K562 (cell line): Measurements from ENCODE around the gene COL4A5. TPM values are rescaled to one million over a fixed set of nuclear protein-coding genes. Genes with fewer than 3 reads are reported as not detected.

Experiments used
- ATAC-seq: fragments of 200-7000 bp; cut with Tn5 transposase; 3 replicates; pipeline ENCODE4 v1.9.1; 2020; ENCODE audit warnings: moderate library complexity
- BruUV-seq: library from RNA; stranded (reverse); fragments of 400-500 nt; replicated peaks from 2 replicates; lab custom pipeline; 2021; lab: Mats Ljungman, UMichigan
- CTCF ChIA-PET: fragments of 300-600 bp; formaldehyde crosslinking; extraction: SDS; loops from one replicate; lab custom pipeline; 2021; ENCODE audit warnings: low intra/inter-chr PET ratio; lab: Yijun Ruan, JAX
- POLR2A ChIA-PET: fragments of 300-600, 350-650 bp; sonication (Branson Sonifier 250); formaldehyde crosslinking; extraction: SDS; loops from one replicate; lab custom pipeline; 2021; ENCODE audit warnings: antibody characterized with exemption, inconsistent platforms; lab: Yijun Ruan, JAX
- DNase-seq, 4 experiments: peaks; one replicate each; pipeline versions ENCODE4 v3.0.0 to v3.0.0-alpha.2; 2011 to 2018; ENCODE audit warnings: low spot score in 3 of 4, mixed read lengths in 3 of 4; ENCODE audit errors: extremely low read depth in 1 of 4
- FAIRE-seq: peaks from 2 replicates; lab custom pipeline; 2011; peaks lifted over from hg19 to GRCh38; lab: Jason Lieb, UNC
- H2AFZ ChIP-seq: 2 replicates; pipeline ENCODE4 v1.6.0; 2011; ENCODE audit warnings: low read depth, low read length, control low read depth, inconsistent platforms
- H3K27ac ChIP-seq: fragments of 200-600 bp; 3 replicates; pipeline ENCODE4 v1.8.0; 2011; ENCODE audit warnings: low read depth, mild to moderate bottlenecking, control low read depth, inconsistent platforms, low read length, moderate library complexity, mixed read lengths; ENCODE audit errors: extremely low read depth
- H3K27me3 ChIP-seq, 2 experiments: fragments of 300-600 bp in 1 of 2; 2 replicates in 1 of 2; 3 replicates in 1 of 2; pipeline versions ENCODE4 v1.6.0 to v1.8.0; 2011; ENCODE audit warnings: inconsistent platforms in 2 of 2, low read length in 2 of 2, mild to moderate bottlenecking in 1 of 2, mixed read lengths in 1 of 2, moderate library complexity in 1 of 2; ENCODE audit not compliant: control insufficient read depth in 2 of 2, insufficient read depth in 2 of 2
- H3K36me3 ChIP-seq: fragments of 300-600 bp; 3 replicates; pipeline ENCODE4 v1.8.0; 2011; ENCODE audit warnings: mild to moderate bottlenecking, low read length, inconsistent platforms; ENCODE audit not compliant: control insufficient read depth, insufficient read depth
- H3K4me1 ChIP-seq, 2 experiments: fragments of 200-600 bp in 1 of 2; replicated peaks in 1 of 2; 2 replicates in 1 of 2; 3 replicates in 1 of 2; pipeline versions ENCODE4 v1.5.1 to v1.8.0; 2011; ENCODE audit warnings: inconsistent platforms in 2 of 2, low read length in 2 of 2, mild to moderate bottlenecking in 1 of 2, mixed read lengths in 1 of 2, moderate library complexity in 1 of 2; ENCODE audit not compliant: control insufficient read depth in 2 of 2, insufficient read depth in 2 of 2
- H3K4me2 ChIP-seq: 2 replicates; pipeline ENCODE4 v1.6.1; 2011; ENCODE audit warnings: low read length, control low read depth, inconsistent platforms, mixed read lengths; ENCODE audit not compliant: insufficient read depth
- H3K4me3 ChIP-seq: fragments of 200-600 bp; sonication (generic), shearing (Covaris generic); 2 replicates; pipeline ENCODE4 v1.5.1; 2016; ENCODE audit warnings: control low read depth, inconsistent platforms
- H3K79me2 ChIP-seq: fragments of 200-600 bp; 3 replicates; pipeline ENCODE4 v1.8.0; 2011; ENCODE audit warnings: low read length, inconsistent platforms; ENCODE audit not compliant: control insufficient read depth, insufficient read depth
- H3K9ac ChIP-seq, 2 experiments: 2 replicates each; pipeline versions ENCODE4 v1.6.0 to v1.6.1; 2011; ENCODE audit warnings: low read depth in 2 of 2, low read length in 2 of 2, control low read depth in 1 of 2, inconsistent platforms in 1 of 2, mild to moderate bottlenecking in 1 of 2, mixed read lengths in 1 of 2; ENCODE audit not compliant: insufficient read depth in 1 of 2
- H3K9me1 ChIP-seq: one replicate; pipeline ENCODE4 v1.6.0; 2011; ENCODE audit warnings: inconsistent platforms, mild to moderate bottlenecking, low read length, moderate library complexity; ENCODE audit not compliant: control insufficient read depth, insufficient read depth
- H3K9me3 ChIP-seq: replicated peaks from 2 replicates; pipeline ENCODE4 v1.5.1; 2011; ENCODE audit warnings: low read depth, low read length, inconsistent platforms; ENCODE audit not compliant: control insufficient read depth, insufficient read depth
- H4K20me1 ChIP-seq: replicated peaks from 2 replicates; pipeline ENCODE4 v1.6.1; 2011; ENCODE audit warnings: low read length, inconsistent platforms, mixed read lengths; ENCODE audit not compliant: control insufficient read depth, insufficient read depth
- KDM2B ChIP-seq: fragments of 250-450 bp; sonication (Bioruptor Pico); IDR thresholded peaks from 2 replicates; pipeline ENCODE4 v1.8.0; 2021; ENCODE audit warnings: mild to moderate bottlenecking, moderate library complexity
- POLR2H ChIP-seq: IDR thresholded peaks from 2 replicates; pipeline ENCODE4 v1.6.1; 2016; ENCODE audit warnings: missing genetic modification characterization, low read depth, mild to moderate bottlenecking, control low read depth, missing compliant biosample characterization, moderate library complexity
- ZNF274 ChIP-seq: IDR thresholded peaks from 2 replicates; pipeline ENCODE4 v1.6.1; 2011; ENCODE audit warnings: low read depth, mild to moderate bottlenecking, low read length, moderate library complexity, borderline replicate concordance
- WGBS: fragments of 100-300 bp; shearing (Covaris generic); methylation state at CpG from one replicate; pipeline ENCODE4 v1.1.6; 2016; ENCODE audit warnings: low coverage, mixed read lengths; ENCODE audit not compliant: insufficient coverage; ENCODE audit errors: missing lambda C conversion rate; 5-methylcytosine and 5-hydroxymethylcytosine counted together
- in situ Hi-C: fragments of 300-500 bp; cut with MboI; formaldehyde crosslinking; loops from 4 replicates; pipeline ENCODE4 v1.15.0; 2018; ENCODE audit warnings: inconsistent platforms, mixed read lengths
- intact Hi-C: fragments of 100-400 bp; cut with micrococcal nuclease; formaldehyde crosslinking; loops from 2 replicates; pipeline ENCODE4 v1.14.2; 2022
- polyA plus RNA-seq, 8 experiments: library from polyadenylated mRNA; depleted of rRNA in 4 of 8; stranded (reverse) in 5 of 8; unstranded in 3 of 8; fragments of >200 nt; fragmentation: Nextera tagmentation in 2 of 8; fragmentation: Illumina TruSeq in 1 of 8; extraction: Ambion mirVana in 2 of 8; extraction: Trizol in 1 of 8; gene quantifications; 2 replicates each; pipeline versions ENCODE4 v1.2.1 to v1.2.3, GENCODE V29; 2011 to 2014; ENCODE audit warnings: inconsistent platforms in 1 of 8, missing spikeins in 1 of 8
- total RNA-seq, 7 experiments: library from RNA; depleted of rRNA in 6 of 7; stranded (reverse); fragments of >200 nt in 6 of 7; fragmentation: Illumina TruSeq in 2 of 7; extraction: Trizol in 2 of 7; gene quantifications; 2 replicates each; pipeline versions ENCODE4 v1.2.1 to v1.2.3, GENCODE V29; 2011 to 2021; ENCODE audit warnings: low replicate concordance in 1 of 7
- TF ChIP-seq, protein P1 (sequence below): sonication (generic); formaldehyde crosslinking; IDR thresholded peaks from 2 replicates; pipeline ENCODE4 v1.8.1; 2023; ENCODE audit warnings: mild to moderate bottlenecking, missing genetic modification reagents
- TF ChIP-seq, protein P2 (sequence below), 3 experiments: fragments of 200-800 bp in 1 of 3; sonication (Bioruptor generic) in 1 of 3; sonication (generic) in 1 of 3; formaldehyde crosslinking in 1 of 3; IDR thresholded peaks; 2 replicates each; pipeline versions ENCODE4 v1.6.1 to v1.8.0; 2016 to 2022; ENCODE audit warnings: mild to moderate bottlenecking in 2 of 3, missing compliant biosample characterization in 2 of 3, missing genetic modification characterization in 2 of 3, missing genetic modification reagents in 1 of 3

COL4A5 gene
- total and polyA plus RNA-seq, 9 of the 15 experiments (the other 6 are each of a cell fraction or from before 2014, with no cell fraction given): 0.66 to 2.5 (median 1.8) TPM

DNA sequence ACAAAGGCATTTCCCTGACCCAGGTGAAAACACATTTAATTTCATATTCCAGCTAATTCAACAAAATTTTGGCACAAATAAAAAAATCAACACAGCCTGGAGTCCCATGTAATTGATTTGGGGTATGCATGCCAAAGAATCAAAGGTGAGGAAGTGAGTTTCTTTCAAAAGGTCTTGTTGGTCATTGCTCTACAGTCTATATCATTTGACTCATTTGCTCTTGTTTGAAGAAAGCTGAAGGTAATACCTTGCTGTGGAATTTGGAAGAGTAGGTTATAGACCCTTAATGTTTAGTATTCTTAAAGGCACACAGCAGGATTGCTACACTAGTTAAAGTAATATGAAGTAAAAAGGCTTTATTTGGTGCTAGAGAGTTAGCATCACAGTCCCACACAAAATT, 26.9 kb upstream of the COL4A5 start:
- H3K9me1 ChIP-seq: no peaks in the 10 kb centered on the region
- CTCF ChIA-PET: no interaction called here
- intact Hi-C loops (no loop called here), in situ Hi-C loops (no loop called here)
- no peak overlapping the region for H3K4me2 ChIP-seq
- no peak overlapping the region for H3K27ac ChIP-seq
- H4K20me1 ChIP-seq: no peaks in the 10 kb centered on the region
- H3K9me3 ChIP-seq: no peaks in the 10 kb centered on the region
- TF ChIP-seq ZNF274: no peak
- ATAC-seq (no peak), DNase-seq (no peak), FAIRE-seq (no peak)
- no peak overlapping the region for H3K9ac ChIP-seq
- H3K4me1 ChIP-seq: no peaks in the 10 kb centered on the region
- H3K79me2 ChIP-seq: no peaks in the 10 kb centered on the region
- POLR2A ChIA-PET: no interaction called here
- BruUV-seq: no TSS peak
- no peak overlapping the region for H2AFZ ChIP-seq
- H3K4me3 ChIP-seq: no peak overlapping the region
- no peaks in the 10 kb centered on the region for H3K27me3 ChIP-seq
- no peaks in the 10 kb centered on the region for H3K36me3 ChIP-seq

DNA sequence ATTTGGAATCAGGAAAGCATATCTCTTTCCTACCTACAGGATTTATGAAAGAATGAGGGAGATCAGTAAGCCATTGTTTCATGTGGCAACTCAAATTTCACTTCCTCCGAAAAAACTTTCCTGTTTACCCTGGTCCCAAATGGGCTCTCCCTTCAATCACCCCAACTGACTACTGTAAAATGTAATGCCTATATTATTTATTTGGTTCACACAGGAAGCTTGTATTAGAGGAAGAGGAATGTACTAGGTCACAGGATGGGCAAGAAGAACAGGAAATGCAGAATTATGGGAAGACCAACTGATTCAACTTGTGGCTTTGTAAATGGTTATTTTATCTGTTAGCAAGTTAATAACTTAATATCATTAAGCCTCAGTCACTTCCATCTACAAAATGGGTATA, 24.5 kb upstream of the COL4A5 start:
- in situ Hi-C loops (no loop called here), intact Hi-C loops (no loop called here)
- no peak overlapping the region for H2AFZ ChIP-seq
- H3K79me2 ChIP-seq: no peaks in the 10 kb centered on the region
- ChIA-PET CTCF (no interaction called here), POLR2A (no interaction called here)
- TF ChIP-seq KDM2B (no peak), POLR2H (tag) (no peak)
- TF ChIP-seq, protein P1, sequence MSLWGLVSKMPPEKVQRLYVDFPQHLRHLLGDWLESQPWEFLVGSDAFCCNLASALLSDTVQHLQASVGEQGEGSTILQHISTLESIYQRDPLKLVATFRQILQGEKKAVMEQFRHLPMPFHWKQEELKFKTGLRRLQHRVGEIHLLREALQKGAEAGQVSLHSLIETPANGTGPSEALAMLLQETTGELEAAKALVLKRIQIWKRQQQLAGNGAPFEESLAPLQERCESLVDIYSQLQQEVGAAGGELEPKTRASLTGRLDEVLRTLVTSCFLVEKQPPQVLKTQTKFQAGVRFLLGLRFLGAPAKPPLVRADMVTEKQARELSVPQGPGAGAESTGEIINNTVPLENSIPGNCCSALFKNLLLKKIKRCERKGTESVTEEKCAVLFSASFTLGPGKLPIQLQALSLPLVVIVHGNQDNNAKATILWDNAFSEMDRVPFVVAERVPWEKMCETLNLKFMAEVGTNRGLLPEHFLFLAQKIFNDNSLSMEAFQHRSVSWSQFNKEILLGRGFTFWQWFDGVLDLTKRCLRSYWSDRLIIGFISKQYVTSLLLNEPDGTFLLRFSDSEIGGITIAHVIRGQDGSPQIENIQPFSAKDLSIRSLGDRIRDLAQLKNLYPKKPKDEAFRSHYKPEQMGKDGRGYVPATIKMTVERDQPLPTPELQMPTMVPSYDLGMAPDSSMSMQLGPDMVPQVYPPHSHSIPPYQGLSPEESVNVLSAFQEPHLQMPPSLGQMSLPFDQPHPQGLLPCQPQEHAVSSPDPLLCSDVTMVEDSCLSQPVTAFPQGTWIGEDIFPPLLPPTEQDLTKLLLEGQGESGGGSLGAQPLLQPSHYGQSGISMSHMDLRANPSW (CRISPR knock-in tag): no peak
- TF ChIP-seq, protein P2, sequence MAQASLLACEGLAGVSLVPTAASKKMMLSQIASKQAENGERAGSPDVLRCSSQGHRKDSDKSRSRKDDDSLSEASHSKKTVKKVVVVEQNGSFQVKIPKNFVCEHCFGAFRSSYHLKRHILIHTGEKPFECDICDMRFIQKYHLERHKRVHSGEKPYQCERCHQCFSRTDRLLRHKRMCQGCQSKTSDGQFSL (CRISPR knock-in tag; IDR thresholded peaks at IDR 0.05): no peak
- TF ChIP-seq, protein P2 (tag; IDR thresholded peaks at IDR 0.05): no peak
- no peak overlapping the region for H3K27ac ChIP-seq
- no peaks in the 10 kb centered on the region for H3K9me3 ChIP-seq
- H3K4me2 ChIP-seq: no peak overlapping the region
- no peaks in the 10 kb centered on the region for H3K36me3 ChIP-seq
- no peak overlapping the region for H3K4me3 ChIP-seq
- no peaks in the 10 kb centered on the region for H3K9me1 ChIP-seq
- ATAC-seq: no peak
- H3K27me3 ChIP-seq: no peaks in the 10 kb centered on the region
- WGBS: 0% methylated on average over 1 of the region's 1 CpG
- H3K9ac ChIP-seq: no peak overlapping the region
- no peak for DNase-seq
- H4K20me1 ChIP-seq: no peaks in the 10 kb centered on the region
- no peak for FAIRE-seq
- H3K4me1 ChIP-seq: no peaks in the 10 kb centered on the region
- BruUV-seq: no TSS peak
